KMS-11 (cell line): ENCODE data around the gene SKAP1.
A peak's percentile ranks its signal among the peaks of the same experiment; 100 is the strongest.

Source experiments
- H2AFZ ChIP-seq: fragments of 200-600 bp; sonication (generic); 2 replicates; pipeline ENCODE4 v1.6.1; 2016; ENCODE audit warnings: antibody characterized with exemption, mixed run types, low read depth
- H3K27ac ChIP-seq: fragments of 200-600 bp; sonication (generic); 2 replicates; pipeline ENCODE4 v1.6.1; 2016; ENCODE audit warnings: mild to moderate bottlenecking, mixed run types
- H3K27me3 ChIP-seq: fragments of 200-600 bp; sonication (generic); 2 replicates; pipeline ENCODE4 v1.6.1; 2017; ENCODE audit warnings: mild to moderate bottlenecking, low read depth, mixed run types, moderate library complexity; ENCODE audit not compliant: insufficient read depth
- H3K36me3 ChIP-seq: fragments of 200-600 bp; sonication (generic); 2 replicates; pipeline ENCODE4 v1.6.1; 2017; ENCODE audit warnings: mild to moderate bottlenecking, mixed run types; ENCODE audit not compliant: insufficient read depth
- H3K4me1 ChIP-seq: fragments of 200-600 bp; sonication (generic); 2 replicates; pipeline ENCODE4 v1.6.1; 2016; ENCODE audit warnings: mild to moderate bottlenecking, low read depth, mixed run types; ENCODE audit not compliant: poor library complexity, severe bottlenecking
- H3K4me2 ChIP-seq: fragments of 200-600 bp; sonication (generic); 2 replicates; pipeline ENCODE4 v1.7.0; 2016; ENCODE audit warnings: mild to moderate bottlenecking, mixed run types
- H3K4me3 ChIP-seq: fragments of 200-600 bp; sonication (generic); IDR thresholded peaks from 2 replicates; pipeline ENCODE4 v1.6.1; 2017; ENCODE audit warnings: low read depth, low read length, mixed read lengths; ENCODE audit not compliant: insufficient read depth
- H3K79me2 ChIP-seq: fragments of 200-600 bp; sonication (generic); 2 replicates; pipeline ENCODE4 v1.6.1; 2016; ENCODE audit warnings: low read depth, mixed run types; ENCODE audit not compliant: insufficient read depth
- H3K9ac ChIP-seq: fragments of 200-600 bp; sonication (generic); 2 replicates; pipeline ENCODE4 v1.6.1; 2016; ENCODE audit warnings: mild to moderate bottlenecking, mixed run types
- H4K20me1 ChIP-seq: fragments of 200-600 bp; sonication (generic); 2 replicates; pipeline ENCODE4 v1.6.1; 2016; ENCODE audit warnings: mild to moderate bottlenecking, mixed run types; ENCODE audit not compliant: insufficient read depth
- TF ChIP-seq, protein P1 (sequence below): fragments of 200-600 bp; sonication (generic); conservative IDR thresholded peaks from 2 replicates; pipeline ENCODE4 v1.6.1; 2017; ENCODE audit warnings: low read depth, mild to moderate bottlenecking, antibody characterized with exemption, low read length, moderate library complexity, mixed read lengths

SKAP1 gene

DNA sequence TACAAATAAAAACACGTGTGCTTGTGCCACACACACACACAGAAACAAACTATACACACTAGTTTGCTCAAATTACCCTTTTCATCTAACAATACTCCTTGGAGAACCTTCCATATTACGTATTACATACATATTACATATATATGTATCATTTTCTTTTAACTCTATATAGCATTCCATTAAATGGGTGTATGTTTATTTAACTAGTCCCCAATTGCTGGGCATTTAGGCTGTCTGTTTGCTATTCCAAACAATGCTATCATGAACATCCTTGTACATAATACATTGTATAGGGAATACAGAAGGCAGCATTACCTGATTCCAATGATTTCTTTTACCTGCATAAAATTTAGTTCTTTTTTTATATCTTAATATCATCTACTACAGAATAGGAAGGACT, 73.1 kb downstream of the SKAP1 start:
- H3K27ac ChIP-seq = no peak overlapping the region
- no peaks in the 10 kb centered on the region for H4K20me1 ChIP-seq
- TF ChIP-seq, protein P1, sequence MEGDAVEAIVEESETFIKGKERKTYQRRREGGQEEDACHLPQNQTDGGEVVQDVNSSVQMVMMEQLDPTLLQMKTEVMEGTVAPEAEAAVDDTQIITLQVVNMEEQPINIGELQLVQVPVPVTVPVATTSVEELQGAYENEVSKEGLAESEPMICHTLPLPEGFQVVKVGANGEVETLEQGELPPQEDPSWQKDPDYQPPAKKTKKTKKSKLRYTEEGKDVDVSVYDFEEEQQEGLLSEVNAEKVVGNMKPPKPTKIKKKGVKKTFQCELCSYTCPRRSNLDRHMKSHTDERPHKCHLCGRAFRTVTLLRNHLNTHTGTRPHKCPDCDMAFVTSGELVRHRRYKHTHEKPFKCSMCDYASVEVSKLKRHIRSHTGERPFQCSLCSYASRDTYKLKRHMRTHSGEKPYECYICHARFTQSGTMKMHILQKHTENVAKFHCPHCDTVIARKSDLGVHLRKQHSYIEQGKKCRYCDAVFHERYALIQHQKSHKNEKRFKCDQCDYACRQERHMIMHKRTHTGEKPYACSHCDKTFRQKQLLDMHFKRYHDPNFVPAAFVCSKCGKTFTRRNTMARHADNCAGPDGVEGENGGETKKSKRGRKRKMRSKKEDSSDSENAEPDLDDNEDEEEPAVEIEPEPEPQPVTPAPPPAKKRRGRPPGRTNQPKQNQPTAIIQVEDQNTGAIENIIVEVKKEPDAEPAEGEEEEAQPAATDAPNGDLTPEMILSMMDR = no peak
- H3K36me3 ChIP-seq = no peaks in the 10 kb centered on the region
- H3K4me3 ChIP-seq = no peak overlapping the region
- H3K79me2 ChIP-seq = no peaks in the 10 kb centered on the region
- peaks cover 3% of the 10 kb centered on the region for H3K4me1 ChIP-seq
- H3K27me3 ChIP-seq = no peaks in the 10 kb centered on the region
- no peak overlapping the region for H3K4me2 ChIP-seq
- H2AFZ ChIP-seq = no peak overlapping the region
- H3K9ac ChIP-seq = no peak overlapping the region

DNA sequence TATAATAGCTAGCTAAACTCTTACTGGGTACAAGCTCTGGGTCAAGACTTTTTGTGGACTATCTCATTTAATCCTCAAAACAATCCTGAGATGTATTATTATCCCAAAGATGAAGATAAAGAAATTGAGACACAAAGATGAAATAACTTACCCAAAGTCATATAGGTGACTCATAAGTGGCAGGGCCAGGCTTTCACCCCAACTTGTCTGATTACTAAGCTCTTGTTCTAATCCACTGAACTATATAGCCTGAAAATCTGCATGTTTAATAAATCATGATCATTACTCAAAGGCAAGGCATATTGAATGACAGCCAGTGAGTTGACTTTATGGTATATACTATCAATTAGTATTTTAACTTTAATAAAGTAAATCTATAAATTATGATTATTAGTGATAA, 77.4 kb downstream of the SKAP1 start:
- no peaks in the 10 kb centered on the region for H3K36me3 ChIP-seq
- H3K27ac ChIP-seq = no peak overlapping the region
- no peak overlapping the region for H3K4me2 ChIP-seq
- H3K9ac ChIP-seq = no peak overlapping the region
- no peaks in the 10 kb centered on the region for H3K79me2 ChIP-seq
- no peak overlapping the region for H3K4me3 ChIP-seq
- H3K4me1 ChIP-seq = peaks cover 7% of the 10 kb centered on the region
- no peaks in the 10 kb centered on the region for H3K27me3 ChIP-seq
- H4K20me1 ChIP-seq = no peaks in the 10 kb centered on the region
- TF ChIP-seq, protein P1 = no peak
- no peak overlapping the region for H2AFZ ChIP-seq

DNA sequence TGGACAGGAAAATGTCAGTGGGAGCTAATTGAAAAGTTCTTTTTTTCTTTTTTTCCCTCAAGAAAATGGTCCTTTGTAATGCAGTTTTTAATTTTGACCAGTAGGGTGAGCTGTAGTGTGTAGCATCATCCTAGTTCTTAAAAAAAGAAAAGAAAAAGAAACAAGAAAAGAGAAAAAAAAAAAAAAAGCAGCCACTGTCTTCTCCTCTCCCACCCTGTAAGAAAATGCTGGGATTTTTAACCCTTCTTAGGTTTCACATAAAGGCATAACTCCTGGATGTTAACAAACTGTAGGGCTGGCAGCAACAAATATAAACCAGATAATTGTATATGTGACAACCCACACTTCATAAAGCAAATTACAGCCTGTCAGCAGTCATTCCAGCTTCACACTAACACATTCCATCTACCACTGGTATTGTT, 78.1 kb downstream of the SKAP1 start:
- H3K4me3 ChIP-seq = no peak overlapping the region
- H3K27ac ChIP-seq = no peak overlapping the region
- H3K4me2 ChIP-seq = no peak overlapping the region
- no peaks in the 10 kb centered on the region for H3K27me3 ChIP-seq
- H3K9ac ChIP-seq = no peak overlapping the region
- TF ChIP-seq, protein P1 = peak; percentile 83
- H3K79me2 ChIP-seq = no peaks in the 10 kb centered on the region
- peaks cover 7% of the 10 kb centered on the region for H3K4me1 ChIP-seq
- H3K36me3 ChIP-seq = no peaks in the 10 kb centered on the region
- H4K20me1 ChIP-seq = no peaks in the 10 kb centered on the region
- no peak overlapping the region for H2AFZ ChIP-seq

DNA sequence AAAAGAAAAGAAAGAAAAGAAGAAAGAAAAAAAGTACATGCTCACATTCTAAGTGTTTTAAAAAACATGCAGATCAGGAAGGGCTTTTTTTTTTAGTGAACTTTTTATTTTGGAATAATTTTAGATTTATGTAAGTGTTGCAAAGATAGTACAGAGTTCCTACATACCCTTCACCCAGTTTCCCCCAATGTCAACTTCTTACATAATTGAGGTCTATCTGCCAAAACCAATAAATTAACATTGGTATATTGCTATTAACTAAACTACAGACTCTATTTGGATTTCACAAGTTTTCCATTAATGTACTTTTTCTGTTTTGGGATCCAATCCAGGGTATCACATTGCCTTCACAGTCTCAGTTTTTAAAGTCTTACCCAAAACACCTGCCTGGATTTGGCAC, 81.7 kb downstream of the SKAP1 start:
- Histone ChIP-seq H3K4me1 (peaks cover 7% of the 10 kb centered on the region), H3K27ac (no peak overlapping the region), H3K9ac (no peak overlapping the region), H3K27me3 (no peaks in the 10 kb centered on the region), H3K36me3 (no peaks in the 10 kb centered on the region), H3K4me3 (no peak overlapping the region), H3K79me2 (no peaks in the 10 kb centered on the region), H2AFZ (no peak overlapping the region), H4K20me1 (no peaks in the 10 kb centered on the region), H3K4me2 (no peak overlapping the region)
- TF ChIP-seq, protein P1 = no peak
